Thyroid gland (tissue), 4 donors: Measurements from ENCODE around the gene CSTB.

Experiments
- POLR2A ChIP-seq, 2 donors: fragments of 450-650 bp; IDR thresholded peaks; one replicate each; pipeline ENCODE4 v1.6.1; 2017; ENCODE audit warnings: antibody characterized with exemption in 2 of 2, mild to moderate bottlenecking in 2 of 2, moderate library complexity in 1 of 2
- TF ChIP-seq, protein P1 (sequence below), 6 experiments: fragments of 200-600 bp in 3 of 6; fragments of 450-650 bp in 3 of 6; sonication (generic) in 3 of 6; IDR thresholded peaks; one replicate each; pipeline ENCODE4 v1.5.1; 2016 to 2019; ENCODE audit warnings: antibody characterized with exemption in 6 of 6, mild to moderate bottlenecking in 2 of 6, inconsistent platforms in 1 of 6, moderate library complexity in 1 of 6

- TF ChIP-seq, protein P1, sequence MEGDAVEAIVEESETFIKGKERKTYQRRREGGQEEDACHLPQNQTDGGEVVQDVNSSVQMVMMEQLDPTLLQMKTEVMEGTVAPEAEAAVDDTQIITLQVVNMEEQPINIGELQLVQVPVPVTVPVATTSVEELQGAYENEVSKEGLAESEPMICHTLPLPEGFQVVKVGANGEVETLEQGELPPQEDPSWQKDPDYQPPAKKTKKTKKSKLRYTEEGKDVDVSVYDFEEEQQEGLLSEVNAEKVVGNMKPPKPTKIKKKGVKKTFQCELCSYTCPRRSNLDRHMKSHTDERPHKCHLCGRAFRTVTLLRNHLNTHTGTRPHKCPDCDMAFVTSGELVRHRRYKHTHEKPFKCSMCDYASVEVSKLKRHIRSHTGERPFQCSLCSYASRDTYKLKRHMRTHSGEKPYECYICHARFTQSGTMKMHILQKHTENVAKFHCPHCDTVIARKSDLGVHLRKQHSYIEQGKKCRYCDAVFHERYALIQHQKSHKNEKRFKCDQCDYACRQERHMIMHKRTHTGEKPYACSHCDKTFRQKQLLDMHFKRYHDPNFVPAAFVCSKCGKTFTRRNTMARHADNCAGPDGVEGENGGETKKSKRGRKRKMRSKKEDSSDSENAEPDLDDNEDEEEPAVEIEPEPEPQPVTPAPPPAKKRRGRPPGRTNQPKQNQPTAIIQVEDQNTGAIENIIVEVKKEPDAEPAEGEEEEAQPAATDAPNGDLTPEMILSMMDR (IDR thresholded peaks at IDR 0.05), result peak in 1 of 6 experiments; percentile 9
- TF ChIP-seq POLR2A (IDR thresholded peaks at IDR 0.05), result peak in 1 of 2 donors; percentile 56
These were observed 38.8 kb downstream of the CSTB start for GRCh38 chr21:43737158-43737950.
